Measurements from ENCODE around the gene ZBTB16. TPM values are rescaled to one million over a fixed set of nuclear protein-coding genes. Genes with fewer than 3 reads are reported as not detected.

ZBTB16 gene
- total and polyA plus RNA-seq, 7 donors, result 9.9 to 197 (median 99.5) TPM

- H3K27me3 ChIP-seq, result no peaks in the 10 kb centered on the region
- no peak for DNase-seq
- H3K4me3 ChIP-seq, result no peak overlapping the region
- no peak for TF ChIP-seq EP300 (IDR thresholded peaks at IDR 0.05)
- TF ChIP-seq CTCF (IDR thresholded peaks at IDR 0.05), result no peak
- TF ChIP-seq POLR2A (IDR thresholded peaks at IDR 0.05), result no peak
- no peak for TF ChIP-seq POLR2AphosphoS5 (IDR thresholded peaks at IDR 0.05)
- peaks cover 0 to 41% (median 27%) of the 10 kb centered on the region in 4 donors for H3K4me1 ChIP-seq
- no peak overlapping the region for H3K27ac ChIP-seq
- peaks cover 23 to 65% (median 32%) of the 10 kb centered on the region in 4 donors for H3K36me3 ChIP-seq
- 39 to 77% methylated on average over 6 of the region's 6 CpGs for WGBS, 2 donors
- intact Hi-C loops (cut with DNase I), result no loop called here
- no peaks in the 10 kb centered on the region for H3K9me3 ChIP-seq
Observed at GRCh38 chr11:114239753-114240161, 180.2 kb downstream of the ZBTB16 start.

- Histone ChIP-seq H3K4me3 (no peak overlapping the region), H3K4me1 (peaks cover 0 to 35% (median 22%) of the 10 kb centered on the region in 4 donors), H3K9me3 (no peaks in the 10 kb centered on the region), H3K36me3 (peaks cover 34 to 88% (median 53%) of the 10 kb centered on the region in 4 donors), H3K27me3 (no peaks in the 10 kb centered on the region), H3K27ac (no peak overlapping the region)
- WGBS, 2 donors, result 96 to 97% methylated on average over 15 of the region's 15 CpGs
- intact Hi-C loops (cut with DNase I), result no loop called here
- TF ChIP-seq EP300 (IDR thresholded peaks at IDR 0.05) (no peak), POLR2AphosphoS5 (IDR thresholded peaks at IDR 0.05) (no peak), CTCF (IDR thresholded peaks at IDR 0.05) (no peak)
- peak; percentile 65 for DNase-seq
Observed at GRCh38 chr11:114242032-114242431, 182.5 kb downstream of the ZBTB16 start.

GRCh38 chr11:114243461-114244372 is 184.2 kb downstream of the ZBTB16 start:
- Histone ChIP-seq H3K4me3 (no peak overlapping the region), H3K27me3 (no peaks in the 10 kb centered on the region), H3K9me3 (no peaks in the 10 kb centered on the region), H3K4me1 (peaks cover 0 to 35% (median 21%) of the 10 kb centered on the region in 4 donors), H3K27ac (peak overlapping the region in 2 of 4 donors; percentile 33 to 34), H3K36me3 (peaks cover 50 to 90% (median 70%) of the 10 kb centered on the region in 4 donors)
- TF ChIP-seq EP300 (IDR thresholded peaks at IDR 0.05) (no peak), POLR2A (IDR thresholded peaks at IDR 0.05) (no peak), POLR2AphosphoS5 (IDR thresholded peaks at IDR 0.05) (peak in 1 of 4 donors; percentile 33), CTCF (IDR thresholded peaks at IDR 0.05) (no peak)
- 52 to 70% methylated on average over 14 of the region's 14 CpGs for WGBS, 2 donors
- DNase-seq, result peak; percentile 81
- intact Hi-C loops (cut with DNase I), result no loop called here

GRCh38 chr11:114244726-114245394 is 185.3 kb downstream of the ZBTB16 start:
- peaks cover 54 to 91% (median 73%) of the 10 kb centered on the region in 4 donors for H3K36me3 ChIP-seq
- no peak for DNase-seq
- peaks cover 0 to 25% (median 16%) of the 10 kb centered on the region in 4 donors for H3K4me1 ChIP-seq
- no peak overlapping the region for H3K4me3 ChIP-seq
- 89 to 91% methylated on average over 18 of the region's 18 CpGs for WGBS, 2 donors
- intact Hi-C loops (cut with DNase I), result no loop called here
- peak overlapping the region in 1 of 4 donors; percentile 34 for H3K27ac ChIP-seq
- H3K9me3 ChIP-seq, result no peaks in the 10 kb centered on the region
- no peaks in the 10 kb centered on the region for H3K27me3 ChIP-seq
- no peak for TF ChIP-seq POLR2A (IDR thresholded peaks at IDR 0.05)
- no peak for TF ChIP-seq CTCF (IDR thresholded peaks at IDR 0.05)
- no peak for TF ChIP-seq POLR2AphosphoS5 (IDR thresholded peaks at IDR 0.05)
- no peak for TF ChIP-seq EP300 (IDR thresholded peaks at IDR 0.05)

Data from sigmoid colon (tissue), 7 donors.